Tibial nerve (tissue), 4 donors: ENCODE results near the gene CES1. TPM values are rescaled to one million over a fixed set of nuclear protein-coding genes. Genes with fewer than 3 reads are reported as not detected.
"Not testable (repeated sequence)": the region's sequence is repeated elsewhere in the genome, so short reads cannot be mapped to it uniquely, and the experiment has no call there.

Experiments
- DNase-seq, 2 donors: peaks; one replicate each; pipeline ENCODE4 v3.0.0-alpha.2; 2019; ENCODE audit warnings: low spot score in 2 of 2
- H3K27ac ChIP-seq, 4 donors: fragments of 200-600 bp; sonication (generic) in 3 of 4; one replicate each; pipeline ENCODE4 v1.5.1; 2017 to 2019; ENCODE audit warnings: mild to moderate bottlenecking in 1 of 4
- H3K27me3 ChIP-seq, 2 donors: fragments of 200-600 bp; sonication (generic) in 1 of 2; one replicate each; pipeline versions ENCODE4 v1.5.1 to v1.6.0; 2017 to 2019
- H3K36me3 ChIP-seq, 3 donors: fragments of 200-600 bp; sonication (generic); one replicate each; pipeline ENCODE4 v1.5.1; 2018 to 2019
- H3K4me1 ChIP-seq, 4 donors: fragments of 200-600 bp; sonication (generic) in 3 of 4; one replicate each; pipeline ENCODE4 v1.5.1; 2017 to 2019
- H3K4me3 ChIP-seq, 4 donors: fragments of 200-600 bp; sonication (generic) in 3 of 4; one replicate each; pipeline ENCODE4 v1.5.1; 2017 to 2019; ENCODE audit warnings: mild to moderate bottlenecking in 1 of 4, moderate library complexity in 1 of 4
- H3K9me3 ChIP-seq, 4 donors: fragments of 200-600 bp; sonication (generic) in 3 of 4; one replicate each; pipeline ENCODE4 v1.5.1; 2017 to 2019
- EP300 ChIP-seq, 2 donors: sonication (generic); formaldehyde crosslinking; IDR thresholded peaks; one replicate each; pipeline ENCODE4 v1.6.1; 2017; ENCODE audit warnings: antibody characterized with exemption in 2 of 2, mild to moderate bottlenecking in 1 of 2
- POLR2A ChIP-seq, 2 donors: fragments of 450-650 bp; IDR thresholded peaks; one replicate each; pipeline ENCODE4 v1.6.1; 2017; ENCODE audit warnings: antibody characterized with exemption in 2 of 2, mild to moderate bottlenecking in 2 of 2, moderate library complexity in 2 of 2
- WGBS, 2 donors: methylation state at CpG; one replicate each; pipeline ENCODE4 v1.1.5; 2018; 5-methylcytosine and 5-hydroxymethylcytosine counted together
- total RNA-seq, 4 donors: library from RNA; depleted of rRNA; stranded (reverse); fragments of >200 nt; gene quantifications; one replicate each; pipeline ENCODE4 v1.1.0, GENCODE V29; 2016
- TF ChIP-seq, protein P1 (sequence below), 5 experiments: fragments of 200-600 bp in 3 of 5; fragments of 450-650 bp in 2 of 5; sonication (generic) in 3 of 5; IDR thresholded peaks; one replicate each; pipeline ENCODE4 v1.5.1; 2016 to 2019; ENCODE audit warnings: antibody characterized with exemption in 5 of 5, mild to moderate bottlenecking in 3 of 5, moderate library complexity in 2 of 5

The CES1 gene
- total RNA-seq, 4 donors from 2014 or later, result 18.8 to 54.5 (median 37.3) TPM

DNA sequence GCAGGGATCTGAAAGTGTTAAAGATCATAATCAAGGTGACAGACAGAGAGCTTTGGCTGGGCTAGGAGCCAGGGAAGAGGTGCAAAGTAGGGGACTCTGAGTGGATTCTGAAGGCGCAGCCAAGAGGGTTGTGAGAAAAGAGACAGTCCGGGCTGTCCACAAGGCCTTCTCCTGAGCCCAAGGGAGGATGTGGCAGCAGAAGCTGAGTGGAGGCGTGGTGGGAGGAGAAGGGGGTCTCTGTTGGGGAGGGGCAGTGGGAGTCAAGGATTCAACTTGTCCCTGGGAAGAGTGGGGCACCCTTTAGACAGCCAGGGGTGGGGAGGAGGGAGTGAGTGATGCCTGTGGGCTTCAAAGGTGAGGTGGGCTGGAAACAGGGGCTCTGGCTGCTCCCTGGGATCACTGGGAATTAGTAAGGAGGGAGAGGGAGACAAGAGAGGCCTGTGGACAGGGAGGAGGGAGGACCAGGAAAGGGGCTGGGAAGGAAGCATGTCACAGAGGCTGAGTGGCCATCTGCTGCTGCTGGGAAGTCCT lies 10.6 kb downstream of the CES1 start:
- DNase-seq, result no peak
- Histone ChIP-seq H3K4me1 (no peaks in the 10 kb centered on the region), H3K4me3 (no peak overlapping the region), H3K9me3 (no peaks in the 10 kb centered on the region), H3K27ac (no peak overlapping the region), H3K27me3 (no peaks in the 10 kb centered on the region), H3K36me3 (peaks cover 0 to 9% (median 0%) of the 10 kb centered on the region in 3 donors)
- no peak for TF ChIP-seq POLR2A (IDR thresholded peaks at IDR 0.05)
- whole genome bisulfite sequencing, 2 donors, result 58 to 67% methylated on average over 3 of the region's 3 CpGs

DNA sequence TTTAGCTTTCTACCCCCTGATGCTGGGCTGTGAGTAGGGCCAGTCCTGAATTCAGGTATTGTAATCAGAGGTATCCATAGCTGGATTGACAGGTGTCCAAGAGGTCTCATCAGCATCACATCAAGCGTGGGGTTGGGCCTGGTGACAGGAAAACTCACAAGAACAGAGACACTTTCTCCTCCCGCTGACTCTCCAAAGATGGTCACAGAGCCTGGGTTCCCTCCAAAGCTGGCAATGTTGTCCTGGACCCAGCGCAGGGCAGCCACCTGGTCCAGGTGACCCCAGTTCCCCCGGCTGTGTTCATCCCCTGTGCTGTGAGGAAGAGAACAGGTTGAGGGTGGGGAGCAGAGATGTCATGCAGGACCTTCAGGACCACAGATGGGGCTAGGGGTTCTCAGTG lies 11.7 kb downstream of the CES1 start:
- TF ChIP-seq EP300 (IDR thresholded peaks at IDR 0.05) (no peak), POLR2A (IDR thresholded peaks at IDR 0.05) (no peak)
- TF ChIP-seq, protein P1, sequence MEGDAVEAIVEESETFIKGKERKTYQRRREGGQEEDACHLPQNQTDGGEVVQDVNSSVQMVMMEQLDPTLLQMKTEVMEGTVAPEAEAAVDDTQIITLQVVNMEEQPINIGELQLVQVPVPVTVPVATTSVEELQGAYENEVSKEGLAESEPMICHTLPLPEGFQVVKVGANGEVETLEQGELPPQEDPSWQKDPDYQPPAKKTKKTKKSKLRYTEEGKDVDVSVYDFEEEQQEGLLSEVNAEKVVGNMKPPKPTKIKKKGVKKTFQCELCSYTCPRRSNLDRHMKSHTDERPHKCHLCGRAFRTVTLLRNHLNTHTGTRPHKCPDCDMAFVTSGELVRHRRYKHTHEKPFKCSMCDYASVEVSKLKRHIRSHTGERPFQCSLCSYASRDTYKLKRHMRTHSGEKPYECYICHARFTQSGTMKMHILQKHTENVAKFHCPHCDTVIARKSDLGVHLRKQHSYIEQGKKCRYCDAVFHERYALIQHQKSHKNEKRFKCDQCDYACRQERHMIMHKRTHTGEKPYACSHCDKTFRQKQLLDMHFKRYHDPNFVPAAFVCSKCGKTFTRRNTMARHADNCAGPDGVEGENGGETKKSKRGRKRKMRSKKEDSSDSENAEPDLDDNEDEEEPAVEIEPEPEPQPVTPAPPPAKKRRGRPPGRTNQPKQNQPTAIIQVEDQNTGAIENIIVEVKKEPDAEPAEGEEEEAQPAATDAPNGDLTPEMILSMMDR (IDR thresholded peaks at IDR 0.05), result no peak
- H3K27ac ChIP-seq, result no peak overlapping the region
- WGBS, 2 donors, result 94 to 96% methylated on average over 4 of the region's 4 CpGs
- H3K4me1 ChIP-seq, result no peaks in the 10 kb centered on the region
- H3K27me3 ChIP-seq, result no peaks in the 10 kb centered on the region
- H3K4me3 ChIP-seq, result no peak overlapping the region
- no peaks in the 10 kb centered on the region for H3K9me3 ChIP-seq
- H3K36me3 ChIP-seq, result peaks cover 0 to 9% (median 0%) of the 10 kb centered on the region in 3 donors
- no peak for DNase-seq

DNA sequence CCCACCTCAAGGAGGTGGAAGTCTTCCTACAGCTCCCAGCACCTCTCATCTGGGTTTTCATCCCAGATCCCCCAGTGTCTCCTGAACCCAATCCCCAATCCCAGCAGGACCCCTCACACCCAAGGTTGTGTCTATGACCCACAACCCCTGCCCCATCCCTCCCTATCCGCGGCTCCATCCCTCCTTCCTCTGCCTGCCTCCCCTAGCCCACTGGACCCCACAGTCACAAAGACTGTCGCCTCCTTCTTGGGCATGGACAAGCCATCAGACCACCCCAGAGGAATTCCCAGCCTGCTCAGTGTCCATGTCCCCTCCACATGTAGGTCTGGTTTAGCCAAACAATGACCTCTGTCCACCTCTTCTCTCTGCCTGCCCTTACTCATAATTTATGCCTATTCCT lies 12.3 kb downstream of the CES1 start:
- H3K4me1 ChIP-seq, result no peaks in the 10 kb centered on the region
- H3K9me3 ChIP-seq, result no peaks in the 10 kb centered on the region
- H3K4me3 ChIP-seq, result no peak overlapping the region
- 80 to 92% methylated on average over 3 of the region's 3 CpGs for WGBS, 2 donors
- H3K36me3 ChIP-seq, result peaks cover 0 to 9% (median 0%) of the 10 kb centered on the region in 3 donors
- no peak for DNase-seq
- H3K27ac ChIP-seq, result no peak overlapping the region
- TF ChIP-seq EP300 (IDR thresholded peaks at IDR 0.05) (no peak), POLR2A (IDR thresholded peaks at IDR 0.05) (no peak)
- TF ChIP-seq, protein P1 (IDR thresholded peaks at IDR 0.05), result no peak
- no peaks in the 10 kb centered on the region for H3K27me3 ChIP-seq

GRCh38 chr16:55817236-55817912 lies 15.5 kb downstream of the CES1 start:
- Histone ChIP-seq H3K36me3 (peaks cover 0 to 4% (median 0%) of the 10 kb centered on the region in 3 donors), H3K27ac (no peak overlapping the region), H3K4me3 (no peak overlapping the region), H3K9me3 (no peaks in the 10 kb centered on the region), H3K4me1 (no peaks in the 10 kb centered on the region), H3K27me3 (no peaks in the 10 kb centered on the region)
- DNase-seq, result no peak
- 88 to 89% methylated on average over 5 of the region's 5 CpGs for WGBS, 2 donors
- TF ChIP-seq, protein P1 (IDR thresholded peaks at IDR 0.05), result no peak
- no peak for TF ChIP-seq POLR2A (IDR thresholded peaks at IDR 0.05)
- TF ChIP-seq EP300 (IDR thresholded peaks at IDR 0.05), result no peak

GRCh38 chr16:55816222-55816621 lies 16.7 kb downstream of the CES1 start:
- not testable (repeated sequence) for H3K4me1 ChIP-seq, DNase-seq, H3K9me3 ChIP-seq, H3K27me3 ChIP-seq, H3K36me3 ChIP-seq, H3K27ac ChIP-seq, H3K4me3 ChIP-seq
- 48 to 59% methylated on average over 4 of the region's 4 CpGs for WGBS, 2 donors

GRCh38 chr16:55815320-55815719 lies 17.6 kb downstream of the CES1 start:
- Histone ChIP-seq H3K9me3 (no peaks in the 10 kb centered on the region), H3K27me3 (no peaks in the 10 kb centered on the region), H3K27ac (no peak overlapping the region), H3K4me3 (no peak overlapping the region), H3K4me1 (no peaks in the 10 kb centered on the region), H3K36me3 (no peaks in the 10 kb centered on the region)
- no peak for DNase-seq
- 45 to 70% methylated on average over 4 of the region's 4 CpGs for WGBS, 2 donors
- TF ChIP-seq POLR2A (IDR thresholded peaks at IDR 0.05), result no peak
- TF ChIP-seq, protein P1 (IDR thresholded peaks at IDR 0.05), result no peak
- no peak for TF ChIP-seq EP300 (IDR thresholded peaks at IDR 0.05)

DNA sequence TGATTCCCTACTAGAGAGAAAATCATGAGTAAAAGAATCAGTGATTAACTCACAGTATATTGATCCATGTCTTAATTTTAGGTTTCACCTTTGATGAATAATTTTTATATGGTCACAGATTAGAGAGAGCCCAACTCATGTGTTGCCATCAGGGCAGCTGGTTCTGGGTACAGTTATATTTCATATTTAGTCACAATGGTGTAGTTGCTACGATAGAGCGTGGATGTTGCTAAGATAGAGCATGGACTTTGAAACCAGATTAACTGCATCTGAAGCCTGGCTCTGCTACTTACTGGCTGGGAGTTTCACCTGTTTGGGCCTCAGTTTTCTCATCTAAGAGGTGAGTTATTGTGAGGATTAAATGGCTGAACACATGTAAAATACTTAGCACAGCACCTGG lies 18.7 kb downstream of the CES1 start:
- not testable (repeated sequence) for H3K4me3 ChIP-seq, DNase-seq, H3K9me3 ChIP-seq, H3K27ac ChIP-seq, H3K36me3 ChIP-seq, H3K27me3 ChIP-seq, H3K4me1 ChIP-seq
- 46 to 93% methylated on average over 1 to 2 of the region's 2 CpGs for WGBS, 2 donors

DNA sequence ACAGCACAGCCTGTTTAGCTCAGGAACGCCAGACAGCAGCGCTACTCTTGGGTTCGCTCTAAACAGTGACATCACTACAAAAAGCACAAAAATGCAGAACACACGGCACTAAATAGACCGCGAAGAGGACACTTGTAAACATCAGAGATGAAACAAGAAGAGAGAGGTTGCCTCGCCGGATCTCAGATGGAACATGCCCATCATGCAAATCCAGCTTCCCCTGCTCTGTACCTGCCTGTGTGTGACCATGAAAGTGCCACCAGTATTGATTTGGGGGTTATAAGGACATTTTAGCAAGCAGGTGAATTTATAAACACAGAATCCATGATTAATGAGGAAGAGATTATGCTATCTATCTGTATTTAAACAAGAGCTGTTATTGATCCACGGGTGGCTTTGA lies 19.2 kb downstream of the CES1 start:
- 77 to 79% methylated on average over 6 to 9 of the region's 9 CpGs for WGBS, 2 donors
- not testable (repeated sequence) for H3K4me3 ChIP-seq, H3K9me3 ChIP-seq, H3K27ac ChIP-seq, H3K27me3 ChIP-seq, H3K36me3 ChIP-seq, H3K4me1 ChIP-seq, DNase-seq
